ENCODE data around the gene ZNF394.
A peak's percentile ranks its signal among the peaks of the same experiment; 100 is the strongest.

The ZNF394 gene

GRCh38 chr7:99490878-99491277, 9.2 kb downstream of the ZNF394 start:
- DNase-seq, result no peak

- DNase-seq, result no peak
Observed at GRCh38 chr7:99489235-99489634, 10.8 kb downstream of the ZNF394 start.

- DNase-seq, result no peak
Observed at GRCh38 chr7:99485094-99485493, 15.0 kb downstream of the ZNF394 start.

- no peak for DNase-seq
Observed at GRCh38 chr7:99478464-99479440, 21.3 kb downstream of the ZNF394 start.

GRCh38 chr7:99476107-99476506, 24.0 kb downstream of the ZNF394 start:
- no peak for DNase-seq

GRCh38 chr7:99473315-99473596, 26.8 kb downstream of the ZNF394 start:
- peak; percentile 94 for DNase-seq

GRCh38 chr7:99472561-99473314, 27.3 kb downstream of the ZNF394 start, which contains the start of gene ZNF789:
Gene ZNF789 (plus strand): TSS chr7:99472890. CDS start chr7:99476457, 3,567 bp downstream.
- DNase-seq, result peak; percentile 100

GRCh38 chr7:99469381-99470065, 30.6 kb downstream of the ZNF394 start:
- DNase-seq, result no peak

GRCh38 chr7:99468336-99468918, 31.7 kb downstream of the ZNF394 start:
- no peak for DNase-seq

- DNase-seq, result peak; percentile 66
Observed at GRCh38 chr7:99465421-99465768, 34.7 kb downstream of the ZNF394 start.

- DNase-seq, result peak; percentile 40
Observed at GRCh38 chr7:99461221-99461620, 38.9 kb downstream of the ZNF394 start.

- no peak for DNase-seq
Observed at GRCh38 chr7:99460651-99461050, 39.4 kb downstream of the ZNF394 start.

- DNase-seq, result peak; percentile 57
Observed at GRCh38 chr7:99459087-99459486, 41.0 kb downstream of the ZNF394 start.

- no peak for DNase-seq
Observed at GRCh38 chr7:99457650-99458493, 42.2 kb downstream of the ZNF394 start.

- DNase-seq, result no peak
Observed at GRCh38 chr7:99457050-99457649, 42.9 kb downstream of the ZNF394 start.

- no peak for DNase-seq
Observed at GRCh38 chr7:99456288-99456687, 43.8 kb downstream of the ZNF394 start.

- no peak for DNase-seq
Observed at GRCh38 chr7:99455874-99456273, 44.2 kb downstream of the ZNF394 start.

GRCh38 chr7:99453105-99453504, 47.0 kb downstream of the ZNF394 start:
- no peak for DNase-seq

- DNase-seq, result no peak
Observed at GRCh38 chr7:99452541-99452940, 47.5 kb downstream of the ZNF394 start.

- no peak for DNase-seq
Observed at GRCh38 chr7:99451936-99452335, 48.1 kb downstream of the ZNF394 start.

- no peak for DNase-seq
Observed at GRCh38 chr7:99449326-99449725, 50.8 kb downstream of the ZNF394 start.

GRCh38 chr7:99448855-99449254, 51.2 kb downstream of the ZNF394 start:
- DNase-seq, result no peak
